ENCODE data around the gene UBALD2. TPM values are rescaled to one million over a fixed set of nuclear protein-coding genes. Genes with fewer than 3 reads are reported as not detected.

The UBALD2 gene
- polyA plus RNA-seq, 1 of the 3 experiments (the other 2 are of a cell fraction), result 27.0 TPM

- Histone ChIP-seq H3K27me3 (ENCODE audit: insufficient read depth) (no peaks in the 10 kb centered on the region), H4K20me1 (ENCODE audit: insufficient read depth) (no peaks in the 10 kb centered on the region), H3K9me3 (no peaks in the 10 kb centered on the region), H3K79me2 (ENCODE audit: insufficient read depth) (no peaks in the 10 kb centered on the region), H3K9me2 (no peaks in the 10 kb centered on the region), H3K4me3 (ENCODE audit: low read depth in 2 of 2, low read length in 1 of 2) (no peak overlapping the region; a peak in 1 of 4 replicates), H3K4me1 (ENCODE audit: control insufficient read depth in 1 of 2, insufficient read depth in 2 of 2, low read depth in 1 of 2, low read length in 1 of 2) (peaks cover 5 to 10% of the 10 kb centered on the region in 2 experiments; a peak in 1 of 4 replicates), H2AFZ (ENCODE audit: low read depth) (no peak overlapping the region), H3K27ac (ENCODE audit: low read depth in 2 of 2, low read length in 1 of 2) (no peak overlapping the region), H3K36me3 (replicated peaks in 1 of 2; ENCODE audit: control insufficient read depth in 1 of 2, insufficient read depth in 2 of 2, low read length in 1 of 2) (no peaks in the 10 kb centered on the region), H3K9ac (no peak overlapping the region), H3K4me2 (no peak overlapping the region), H3F3A (replicated peaks; ENCODE audit: insufficient read depth) (no peaks in the 10 kb centered on the region)
- no peak for TF ChIP-seq CHD2 (IDR thresholded peaks at IDR 0.05; ENCODE audit: low read length, partially characterized antibody)
- TF ChIP-seq RFX5 (IDR thresholded peaks at IDR 0.05; ENCODE audit: low read length), result no peak
- TF ChIP-seq USF2 (IDR thresholded peaks at IDR 0.05; ENCODE audit: borderline replicate concordance, low read depth, low read length), result no peak
- no peak for TF ChIP-seq YY1 (IDR thresholded peaks at IDR 0.05; ENCODE audit: low read depth)
- POLR2A ChIA-PET, result interaction anchor here (1.0 to 1.6 kb wide), 3 partner anchors 138 to 200 kb away, joined by 3 to 5 read pairs (median 4); partner anchors contain the start of gene ZACN
- CTCF ChIA-PET, result interaction anchor here (0.5 to 8.8 kb wide), 103 partner anchors 10 to 521 kb away, joined by 3 to 332 read pairs (median 6); partner anchors contain the start of genes CDK3, EVPL, EXOC7 and FOXJ1
- no peak for DNase-seq
- 66% methylated on average over 15 of the region's 15 CpGs for WGBS (ENCODE audit: low lambda C conversion rate)
Measured at GRCh38 chr17:76279742-76280287, 14.7 kb downstream of the UBALD2 start.

- ChIA-PET CTCF (interaction anchor here (0.7 to 8.8 kb wide), 30 partner anchors 9 to 311 kb away, joined by 3 to 332 read pairs (median 26); partner anchors contain the start of genes EXOC7, FOXJ1, QRICH2 and RNF157), POLR2A (interaction anchor here (1.6 kb wide), 1 partner anchor 139 kb away, joined by 4 read pairs; no protein-coding TSS in a partner anchor)
- Histone ChIP-seq H3K79me2 (ENCODE audit: insufficient read depth) (no peaks in the 10 kb centered on the region), H3K27ac (ENCODE audit: low read depth in 2 of 2, low read length in 1 of 2) (no peak overlapping the region), H3K4me2 (no peak overlapping the region), H4K20me1 (ENCODE audit: insufficient read depth) (no peaks in the 10 kb centered on the region), H3K4me3 (ENCODE audit: low read depth in 2 of 2, low read length in 1 of 2) (no peak overlapping the region), H3K9me3 (no peaks in the 10 kb centered on the region), H3K9me2 (no peaks in the 10 kb centered on the region), H3K36me3 (replicated peaks in 1 of 2; ENCODE audit: control insufficient read depth in 1 of 2, insufficient read depth in 2 of 2, low read length in 1 of 2) (no peaks in the 10 kb centered on the region), H3K27me3 (ENCODE audit: insufficient read depth) (no peaks in the 10 kb centered on the region), H3K4me1 (ENCODE audit: control insufficient read depth in 1 of 2, insufficient read depth in 2 of 2, low read depth in 1 of 2, low read length in 1 of 2) (peaks cover 5 to 10% of the 10 kb centered on the region in 2 experiments; a peak in 1 of 4 replicates), H3K9ac (no peak overlapping the region), H2AFZ (ENCODE audit: low read depth) (no peak overlapping the region), H3F3A (replicated peaks; ENCODE audit: insufficient read depth) (no peaks in the 10 kb centered on the region)
- DNase-seq, result no peak
- no peak for TF ChIP-seq YY1 (IDR thresholded peaks at IDR 0.05; ENCODE audit: low read depth)
- no peak for TF ChIP-seq MEF2A (IDR thresholded peaks at IDR 0.05; ENCODE audit: borderline replicate concordance, low read depth)
- no peak for TF ChIP-seq REST (IDR thresholded peaks at IDR 0.05; ENCODE audit: low read depth, low read length)
- no peak for TF ChIP-seq GABPA (IDR thresholded peaks at IDR 0.05; ENCODE audit: low read depth)
- no peak for TF ChIP-seq RCOR1 (IDR thresholded peaks at IDR 0.05; ENCODE audit: low read length)
- TF ChIP-seq JUND (IDR thresholded peaks at IDR 0.05), result no peak
- WGBS (ENCODE audit: low lambda C conversion rate), result 88% methylated on average over 12 of the region's 15 CpGs
Measured at GRCh38 chr17:76280650-76281049, 15.5 kb downstream of the UBALD2 start.
